H1 (cell line): Measurements from ENCODE around the gene MGST2. TPM values are rescaled to one million over a fixed set of nuclear protein-coding genes. Genes with fewer than 3 reads are reported as not detected.

Experiments used
- CTCF ChIA-PET: fragments of 300-600 bp; sonication (Branson Sonifier 250); formaldehyde crosslinking; loops from one replicate; lab custom pipeline; 2021; ENCODE audit not compliant: partially characterized antibody; lab: Charles Lee
- POLR2A ChIA-PET: fragments of 300-600 bp; sonication (Branson Sonifier 250); formaldehyde crosslinking; loops from one replicate; lab custom pipeline; 2021; ENCODE audit warnings: inconsistent platforms; ENCODE audit not compliant: partially characterized antibody; lab: Charles Lee
- DNase-seq, 2 experiments: peaks; one replicate each; pipeline versions ENCODE4 v3.0.0 to v3.0.0-alpha.2; 2010 to 2022; ENCODE audit warnings: low spot score in 2 of 2, low read depth in 1 of 2, mixed read lengths in 1 of 2
- FAIRE-seq: peaks from 2 replicates; lab custom pipeline; 2011; peaks lifted over from hg19 to GRCh38; lab: Jason Lieb, UNC
- H2AFZ ChIP-seq: 2 replicates; pipeline ENCODE4 v1.8.1; 2012; ENCODE audit warnings: low read length, inconsistent platforms
- H2AK5ac ChIP-seq: 2 replicates; pipeline ENCODE4 v1.6.1; 2013; ENCODE audit warnings: low read depth, low read length
- H2BK120ac ChIP-seq: replicated peaks from 2 replicates; pipeline ENCODE3; 2013; ENCODE audit warnings: low read depth, low read length, inconsistent platforms
- H2BK12ac ChIP-seq: 2 replicates; pipeline ENCODE4 v1.6.1; 2013; ENCODE audit warnings: low read depth, low read length
- H2BK15ac ChIP-seq: 2 replicates; pipeline ENCODE4 v1.6.1; 2013; ENCODE audit warnings: low read length
- H2BK20ac ChIP-seq: 2 replicates; pipeline ENCODE4 v1.6.1; 2013; ENCODE audit warnings: low read length
- H2BK5ac ChIP-seq: 2 replicates; pipeline ENCODE4 v1.6.1; 2013; ENCODE audit warnings: low read depth, low read length
- H3K14ac ChIP-seq: 2 replicates; pipeline ENCODE4 v1.6.1; 2013; ENCODE audit warnings: inconsistent platforms; ENCODE audit not compliant: insufficient read length
- H3K18ac ChIP-seq: 2 replicates; pipeline ENCODE4 v1.6.1; 2013; ENCODE audit warnings: low read length; ENCODE audit errors: extremely low read depth
- H3K23ac ChIP-seq: 2 replicates; pipeline ENCODE4 v1.6.1; 2013; ENCODE audit warnings: inconsistent platforms; ENCODE audit not compliant: insufficient read length
- H3K23me2 ChIP-seq: 2 replicates; pipeline ENCODE4 v1.6.1; 2013; ENCODE audit warnings: low read depth, low read length
- H3K27ac ChIP-seq: 2 replicates; pipeline ENCODE4 v1.6.1; 2011; ENCODE audit warnings: low read depth, low read length, inconsistent platforms
- H3K27me3 ChIP-seq, 4 experiments: replicated peaks in 1 of 4; 1 replicate in 1 of 4; 2 replicates in 3 of 4; pipeline versions ENCODE4 v1.6.1 to v1.8.1; 2011 to 2013; ENCODE audit warnings: low read length in 3 of 4, mild to moderate bottlenecking in 3 of 4, inconsistent platforms in 2 of 4, mixed read lengths in 2 of 4, moderate library complexity in 1 of 4; ENCODE audit not compliant: control insufficient read depth in 3 of 4, insufficient read depth in 3 of 4; ENCODE audit errors: extremely low read depth in 1 of 4
- H3K36me3 ChIP-seq, 4 experiments: 2 replicates each; pipeline versions ENCODE4 v1.6.1 to v1.8.1; 2011 to 2013; ENCODE audit warnings: mild to moderate bottlenecking in 4 of 4, low read length in 3 of 4, moderate library complexity in 2 of 4, control low read depth in 1 of 4, inconsistent platforms in 1 of 4; ENCODE audit not compliant: insufficient read depth in 4 of 4, control insufficient read depth in 2 of 4
- H3K4ac ChIP-seq: replicated peaks from 2 replicates; pipeline ENCODE3; 2013; ENCODE audit warnings: low read length, low read depth, mixed read lengths, inconsistent platforms; ENCODE audit not compliant: insufficient read length
- H3K4me1 ChIP-seq, 4 experiments: replicated peaks in 1 of 4; 1 replicate in 1 of 4; 2 replicates in 3 of 4; pipeline versions ENCODE4 v1.6.1 to v1.8.1; 2011 to 2013; ENCODE audit warnings: low read length in 3 of 4, inconsistent platforms in 2 of 4, mixed read lengths in 1 of 4; ENCODE audit not compliant: insufficient read depth in 4 of 4, control insufficient read depth in 3 of 4
- H3K4me2 ChIP-seq, 2 experiments: 2 replicates each; pipeline versions ENCODE4 v1.6.1 to v1.8.1; 2011 to 2013; ENCODE audit warnings: low read depth in 2 of 2, low read length in 2 of 2, control low read depth in 1 of 2, inconsistent platforms in 1 of 2, mild to moderate bottlenecking in 1 of 2; ENCODE audit not compliant: insufficient read depth in 1 of 2
- H3K4me3 ChIP-seq, 4 experiments: fragments of 200-600, 300-600 bp in 1 of 4; sonication (generic), shearing (Covaris generic), sonication (Bioruptor Twin) in 1 of 4; 2 replicates each; pipeline versions ENCODE4 v1.5.1 to v1.8.1; 2011 to 2016; ENCODE audit warnings: low read length in 4 of 4, low read depth in 3 of 4, control low read depth in 2 of 4, inconsistent platforms in 2 of 4, mild to moderate bottlenecking in 2 of 4, mixed read lengths in 1 of 4, moderate library complexity in 1 of 4; ENCODE audit not compliant: insufficient read depth in 2 of 4; ENCODE audit errors: extremely low read depth in 1 of 4
- H3K56ac ChIP-seq: replicated peaks from 2 replicates; pipeline ENCODE3; 2013; ENCODE audit warnings: low read depth, mild to moderate bottlenecking, mixed read lengths, low read length, inconsistent platforms; ENCODE audit not compliant: insufficient read length
- H3K79me1 ChIP-seq: 2 replicates; pipeline ENCODE4 v1.6.1; 2013; ENCODE audit warnings: low read depth, low read length, control low read depth
- H3K79me2 ChIP-seq, 2 experiments: 2 replicates each; pipeline versions ENCODE4 v1.6.1 to v1.8.1; 2012 to 2013; ENCODE audit warnings: low read length in 2 of 2, mild to moderate bottlenecking in 2 of 2, inconsistent platforms in 1 of 2; ENCODE audit not compliant: insufficient read depth in 2 of 2, control insufficient read depth in 1 of 2
- H3K9ac ChIP-seq, 4 experiments: replicated peaks in 1 of 4; 1 replicate in 1 of 4; 2 replicates in 3 of 4; pipeline versions ENCODE4 v1.6.1 to v1.8.1; 2011 to 2013; ENCODE audit warnings: low read depth in 3 of 4, low read length in 3 of 4, control low read depth in 2 of 4, mild to moderate bottlenecking in 2 of 4, moderate library complexity in 2 of 4, inconsistent platforms in 1 of 4; ENCODE audit errors: extremely low read depth in 1 of 4
- H3K9me3 ChIP-seq, 2 experiments: 2 replicates each; pipeline versions ENCODE4 v1.6.1 to v1.8.1; 2012 to 2013; ENCODE audit warnings: mild to moderate bottlenecking in 2 of 2, moderate library complexity in 2 of 2, control low read depth in 1 of 2, inconsistent platforms in 1 of 2, low read depth in 1 of 2, low read length in 1 of 2, mixed read lengths in 1 of 2; ENCODE audit not compliant: insufficient read depth in 2 of 2
- H4K20me1 ChIP-seq, 2 experiments: replicated peaks in 1 of 2; 2 replicates each; pipeline versions ENCODE3 to v1.8.1; 2011 to 2013; ENCODE audit warnings: inconsistent platforms in 2 of 2, low read length in 2 of 2, mild to moderate bottlenecking in 1 of 2; ENCODE audit not compliant: insufficient read depth in 2 of 2, control insufficient read depth in 1 of 2
- H4K5ac ChIP-seq: 2 replicates; pipeline ENCODE4 v1.6.1; 2013; ENCODE audit warnings: low read length, low read depth, mixed read lengths, inconsistent platforms; ENCODE audit not compliant: insufficient read length
- H4K8ac ChIP-seq: 2 replicates; pipeline ENCODE4 v1.8.0; 2013; ENCODE audit warnings: mild to moderate bottlenecking, moderate library complexity, low read length, inconsistent platforms; ENCODE audit not compliant: insufficient read depth; ENCODE audit errors: extremely low read depth
- H4K91ac ChIP-seq: replicated peaks from 2 replicates; pipeline ENCODE3; 2013; ENCODE audit warnings: low read length, mixed read lengths, inconsistent platforms; ENCODE audit not compliant: insufficient read length
- CEBPB ChIP-seq: IDR thresholded peaks from 2 replicates; pipeline ENCODE4 v1.6.1; 2012; ENCODE audit warnings: low read depth, low read length
- CREB1 ChIP-seq: IDR thresholded peaks from 2 replicates; pipeline ENCODE4 v1.6.1; 2012; ENCODE audit warnings: inconsistent platforms
- SP4 ChIP-seq: IDR thresholded peaks from 2 replicates; pipeline ENCODE4 v1.6.1; 2012; ENCODE audit warnings: low read length, inconsistent platforms
- WGBS, 2 experiments: shearing (Covaris generic) in 1 of 2; methylation state at CpG; one replicate each; pipeline versions ENCODE4 v1.1.6 to v1.1.7; 2013 to 2015; ENCODE audit warnings: low lambda C conversion rate in 2 of 2, mixed read lengths in 2 of 2, inconsistent platforms in 1 of 2, low coverage in 1 of 2, missing lambda C conversion rate in 1 of 2; ENCODE audit not compliant: insufficient replicate concordance in 2 of 2, insufficient coverage in 1 of 2, insufficient read length in 1 of 2; ENCODE audit errors: extremely low coverage in 1 of 2, missing lambda C conversion rate in 1 of 2; 5-methylcytosine and 5-hydroxymethylcytosine counted together
- polyA plus RNA-seq, 7 experiments: library from polyadenylated mRNA; depleted of rRNA in 3 of 7; stranded (reverse) in 5 of 7; unstranded in 2 of 7; fragments of >200 nt in 5 of 7; fragments of 200-250 nt in 2 of 7; gene quantifications; 1 replicate in 5 of 7; 2 replicates in 1 of 7; 4 replicates in 1 of 7; pipeline versions ENCODE4 v1.2.1 to v1.2.3, GENCODE V29; 2011 to 2013; ENCODE audit warnings: missing spikeins in 2 of 7, mixed read lengths in 2 of 7
- total RNA-seq: library from RNA; stranded (reverse); fragmentation: NEBNext Ultra II Directional; extraction: Animal tissue kit (Norgen Biotek cat#: 25700); gene quantifications from 2 replicates; pipeline ENCODE4 v1.2.1, GENCODE V29; 2021

The MGST2 gene
- total and polyA plus RNA-seq, 2 of the 8 experiments (the other 6 are each of a cell fraction or from before 2014, with no cell fraction given), result 8.0 to 13.6 TPM

DNA sequence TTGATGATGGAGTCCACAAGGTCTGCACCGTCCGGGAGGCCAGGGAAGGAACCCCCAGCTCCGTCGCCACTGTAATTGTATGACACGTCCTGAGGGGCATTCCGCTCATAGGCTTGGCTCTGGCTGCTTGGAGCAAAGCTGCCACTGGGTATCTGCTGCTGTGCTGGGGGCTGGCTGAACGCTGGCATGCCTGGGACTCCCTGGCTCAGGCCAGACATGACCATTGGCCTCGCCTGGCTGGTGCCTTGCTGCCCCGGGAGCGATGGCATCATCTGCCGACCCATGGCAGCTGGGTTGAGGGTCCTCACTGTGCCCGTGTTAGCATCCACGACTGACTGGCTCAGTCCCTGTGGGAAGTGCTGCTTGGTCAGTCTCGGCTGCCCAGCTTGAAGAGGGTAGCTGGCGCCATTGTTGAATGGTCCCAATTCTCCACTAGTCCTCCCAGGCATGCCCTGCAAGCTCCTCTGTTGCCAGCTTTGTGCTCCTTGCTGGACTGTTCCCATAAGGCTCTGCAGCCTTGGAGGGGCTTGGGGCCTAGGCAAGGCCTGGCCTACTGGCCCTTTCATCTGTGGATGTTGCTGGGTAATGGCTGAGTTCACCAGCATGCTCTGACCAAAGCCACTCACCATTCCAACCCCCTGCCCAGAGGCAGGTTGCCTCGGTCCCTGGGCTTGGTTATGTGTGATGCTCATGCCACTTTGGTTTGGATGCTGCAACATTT, 53.9 kb downstream of the MGST2 start:
- no peak for DNase-seq
- Histone ChIP-seq H2BK15ac (no peak overlapping the region), H3K4me3 (no peak overlapping the region), H3K4me2 (no peak overlapping the region), H3K79me2 (no peaks in the 10 kb centered on the region), H2AFZ (no peak overlapping the region), H2BK12ac (no peak overlapping the region), H3K27me3 (peaks cover 7 to 38% (median 24%) of the 10 kb centered on the region in 4 experiments), H3K27ac (no peak overlapping the region), H3K4me1 (no peaks in the 10 kb centered on the region), H4K5ac (no peak overlapping the region), H3K4ac (no peak overlapping the region), H3K14ac (no peak overlapping the region), H4K8ac (no peak overlapping the region), H3K79me1 (no peaks in the 10 kb centered on the region), H4K20me1 (peaks cover 0 to 3% of the 10 kb centered on the region in 2 experiments), H3K9ac (no peak overlapping the region), H3K18ac (no peak overlapping the region), H3K36me3 (no peaks in the 10 kb centered on the region), H3K9me3 (no peaks in the 10 kb centered on the region), H2AK5ac (no peak overlapping the region), H3K56ac (no peak overlapping the region), H3K23ac (no peak overlapping the region), H2BK120ac (no peak overlapping the region), H4K91ac (no peak overlapping the region), H3K23me2 (no peaks in the 10 kb centered on the region), H2BK20ac (no peak overlapping the region), H2BK5ac (no peak overlapping the region)
- ChIA-PET CTCF (interaction anchor here (0.8 to 1.8 kb wide), 8 partner anchors 9 to 870 kb away, joined by 3 to 8 read pairs (median 4); no protein-coding TSS in a partner anchor), POLR2A (no interaction called here)
- no peak for FAIRE-seq
- 86% methylated on average over 16 of the region's 16 CpGs; no CpG with 5 or more reads in 1 of the 2 experiments for WGBS, 2 experiments
- no peak for TF ChIP-seq CEBPB
- no peak for TF ChIP-seq CREB1
- TF ChIP-seq SP4, result no peak
